HG03108 (cell line): ENCODE measurements around the gene DSG2.

ENCODE experiments used
- ATAC-seq: cut with Tn5 transposase; IDR thresholded peaks from one replicate; pipeline ENCODE4 v1.9.1; 2021; ENCODE audit warnings: moderate library complexity; ENCODE audit not compliant: unreplicated experiment

DSG2 gene

DNA sequence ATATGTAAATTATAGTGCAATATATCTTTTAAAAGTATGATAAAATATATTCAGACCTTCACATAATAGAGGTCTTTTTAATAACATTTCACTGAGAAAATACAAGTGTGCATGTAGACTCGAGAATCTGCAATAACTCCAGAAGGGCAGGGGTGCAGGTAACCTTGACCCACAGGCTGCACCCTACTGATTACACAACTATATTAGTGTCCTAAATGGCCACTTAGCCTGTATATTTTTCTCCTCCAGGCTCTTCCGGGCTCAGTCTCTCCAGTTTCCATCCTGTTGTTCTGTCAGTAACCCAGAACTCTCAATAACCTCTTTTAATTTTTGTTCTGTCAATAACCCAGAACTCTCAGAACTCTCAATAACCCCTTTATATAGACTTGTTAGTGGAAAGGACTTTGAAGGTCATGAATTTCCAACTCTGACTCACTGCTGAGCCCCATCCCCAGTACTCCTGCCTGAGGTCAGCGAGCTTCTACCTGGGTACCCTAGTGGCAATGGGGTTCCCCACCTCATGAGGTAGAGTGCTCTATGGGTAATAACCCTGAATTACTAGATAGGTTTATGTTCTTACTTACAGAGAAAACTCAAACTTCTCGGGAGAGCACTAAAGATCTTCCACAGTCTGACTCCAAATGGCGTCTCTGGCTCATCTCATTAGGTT is 85.3 kb downstream of the DSG2 start:
- ATAC-seq: no peak

DNA sequence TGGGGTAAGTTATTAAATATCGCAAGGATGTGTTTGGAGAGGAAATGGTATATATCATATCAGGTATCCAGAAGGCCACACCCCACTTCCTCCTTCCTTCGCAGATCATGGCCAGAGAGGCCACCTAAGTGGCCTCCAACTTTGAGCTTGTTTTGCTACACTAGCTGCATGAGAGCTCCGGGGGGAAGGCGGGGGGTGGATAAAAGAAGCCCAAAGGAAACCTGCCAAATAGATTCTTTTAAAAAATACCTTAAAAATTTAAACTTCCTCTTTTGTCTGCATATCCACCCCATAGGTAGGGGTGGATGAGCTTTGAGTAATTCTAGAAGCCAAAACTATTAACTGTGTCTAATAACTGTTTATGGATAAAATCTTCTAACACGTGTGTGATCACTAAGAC is 88.0 kb downstream of the DSG2 start:
- ATAC-seq: no peak

DNA sequence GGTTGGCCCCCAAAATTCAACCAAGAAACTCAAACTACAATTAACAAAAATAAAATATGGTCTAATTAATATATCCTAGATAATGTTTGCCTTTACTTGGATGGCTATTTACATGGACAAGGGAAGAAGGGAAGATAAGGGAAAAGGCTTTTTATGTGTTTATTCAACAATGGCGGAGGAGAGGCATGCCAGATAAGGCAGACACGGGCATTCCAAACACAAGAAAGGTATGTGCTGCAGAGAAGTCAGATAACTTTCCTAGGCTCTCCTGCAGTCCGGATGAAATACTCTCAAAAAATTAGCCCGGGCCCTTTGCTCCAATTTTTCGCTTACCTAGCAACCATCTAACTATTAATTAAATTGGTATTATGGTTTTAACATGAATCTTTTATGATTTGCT is 88.6 kb downstream of the DSG2 start:
- no peak for ATAC-seq

DNA sequence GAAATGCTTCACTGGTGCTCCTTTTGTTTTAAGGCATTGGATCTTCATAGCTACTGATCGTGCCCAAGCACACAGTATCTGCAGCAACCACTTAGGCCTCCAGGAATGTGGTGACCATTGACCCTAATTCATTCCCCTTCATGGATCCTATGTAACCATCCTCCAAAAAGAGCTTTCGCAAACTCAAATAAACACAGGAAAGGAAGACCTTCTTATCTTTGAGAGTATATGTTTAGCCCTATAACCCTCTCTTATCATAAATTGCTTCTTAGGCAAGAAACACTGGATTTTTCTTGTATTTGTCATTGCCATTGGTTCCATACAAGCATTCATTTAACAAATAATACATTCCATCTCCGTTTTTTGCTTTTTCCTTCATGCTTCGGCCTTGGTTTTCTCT is 89.6 kb downstream of the DSG2 start:
- no peak for ATAC-seq

DNA sequence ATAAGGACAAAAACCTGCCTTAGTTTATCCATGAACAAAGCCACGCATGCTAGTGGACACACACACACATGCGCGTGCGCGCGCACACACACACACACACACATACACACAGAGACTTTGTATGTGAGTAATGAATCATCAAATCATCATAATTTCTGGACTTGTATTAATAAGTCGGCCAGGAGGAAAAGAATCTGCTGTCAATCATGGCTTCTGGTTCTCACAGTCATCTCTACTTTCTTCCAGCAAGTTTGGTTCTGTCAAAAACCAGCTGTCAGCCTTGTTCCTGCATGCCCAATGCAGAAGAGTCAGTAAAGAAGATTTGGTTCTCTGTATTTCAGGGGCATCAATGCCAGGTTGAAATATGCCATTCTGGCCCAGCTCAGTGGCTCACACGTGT is 92.6 kb downstream of the DSG2 start:
- no peak for ATAC-seq

DNA sequence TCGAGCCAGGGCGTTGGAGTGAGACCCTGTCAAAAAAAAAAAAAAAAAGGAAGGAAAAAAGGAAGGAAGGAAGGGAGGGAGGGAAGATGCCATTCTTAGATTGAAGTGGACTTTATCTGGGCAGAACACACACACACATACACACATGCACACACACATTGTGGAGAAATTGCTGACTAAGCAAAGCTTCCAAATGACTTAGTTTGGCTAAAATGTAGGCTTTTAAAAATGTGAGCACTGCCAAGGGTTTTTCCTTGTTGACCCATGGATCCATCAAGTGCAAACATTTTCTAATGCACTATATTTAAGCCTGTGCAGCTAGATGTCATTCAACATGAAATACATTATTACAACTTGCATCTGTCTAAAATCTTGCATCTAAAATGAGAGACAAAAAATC is 93.1 kb downstream of the DSG2 start:
- ATAC-seq: no peak

DNA sequence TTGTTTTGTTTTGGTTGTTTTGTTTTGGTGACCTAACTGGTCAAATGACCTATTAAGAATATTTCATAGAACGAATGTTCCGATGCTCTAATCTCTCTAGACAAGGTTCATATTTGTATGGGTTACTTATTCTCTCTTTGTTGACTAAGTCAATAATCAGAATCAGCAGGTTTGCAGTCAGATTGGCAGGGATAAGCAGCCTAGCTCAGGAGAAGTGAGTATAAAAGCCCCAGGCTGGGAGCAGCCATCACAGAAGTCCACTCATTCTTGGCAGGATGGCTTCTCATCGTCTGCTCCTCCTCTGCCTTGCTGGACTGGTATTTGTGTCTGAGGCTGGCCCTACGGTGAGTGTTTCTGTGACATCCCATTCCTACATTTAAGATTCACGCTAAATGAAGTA is 93.7 kb downstream of the DSG2 start, which contains the start of gene TTR:
TTR (plus strand) TSS at position 250 of the 400 bp plus-strand sequence; CDS start at position 276, 26 bp downstream.
- no peak for ATAC-seq

DNA sequence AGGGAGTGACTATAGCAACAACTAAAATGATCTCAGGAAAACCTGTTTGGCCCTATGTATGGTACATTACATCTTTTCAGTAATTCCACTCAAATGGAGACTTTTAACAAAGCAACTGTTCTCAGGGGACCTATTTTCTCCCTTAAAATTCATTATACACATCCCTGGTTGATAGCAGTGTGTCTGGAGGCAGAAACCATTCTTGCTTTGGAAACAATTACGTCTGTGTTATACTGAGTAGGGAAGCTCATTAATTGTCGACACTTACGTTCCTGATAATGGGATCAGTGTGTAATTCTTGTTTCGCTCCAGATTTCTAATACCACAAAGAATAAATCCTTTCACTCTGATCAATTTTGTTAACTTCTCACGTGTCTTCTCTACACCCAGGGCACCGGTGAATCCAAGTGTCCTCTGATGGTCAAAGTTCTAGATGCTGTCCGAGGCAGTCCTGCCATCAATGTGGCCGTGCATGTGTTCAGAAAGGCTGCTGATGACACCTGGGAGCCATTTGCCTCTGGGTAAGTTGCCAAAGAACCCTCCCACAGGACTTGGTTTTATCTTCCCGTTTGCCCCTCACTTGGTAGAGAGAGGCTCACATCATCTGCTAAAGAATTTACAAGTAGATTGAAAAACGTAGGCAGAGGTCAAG is 94.7 kb downstream of the DSG2 start:
- no peak for ATAC-seq

DNA sequence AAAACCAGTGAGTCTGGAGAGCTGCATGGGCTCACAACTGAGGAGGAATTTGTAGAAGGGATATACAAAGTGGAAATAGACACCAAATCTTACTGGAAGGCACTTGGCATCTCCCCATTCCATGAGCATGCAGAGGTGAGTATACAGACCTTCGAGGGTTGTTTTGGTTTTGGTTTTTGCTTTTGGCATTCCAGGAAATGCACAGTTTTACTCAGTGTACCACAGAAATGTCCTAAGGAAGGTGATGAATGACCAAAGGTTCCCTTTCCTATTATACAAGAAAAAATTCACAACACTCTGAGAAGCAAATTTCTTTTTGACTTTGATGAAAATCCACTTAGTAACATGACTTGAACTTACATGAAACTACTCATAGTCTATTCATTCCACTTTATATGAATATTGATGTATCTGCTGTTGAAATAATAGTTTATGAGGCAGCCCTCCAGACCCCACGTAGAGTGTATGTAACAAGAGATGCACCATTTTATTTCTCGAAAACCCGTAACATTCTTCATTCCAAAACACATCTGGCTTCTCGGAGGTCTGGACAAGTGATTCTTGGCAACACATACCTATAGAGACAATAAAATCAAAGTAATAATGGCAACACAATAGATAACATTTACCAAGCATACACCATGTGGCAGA is 97.3 kb downstream of the DSG2 start:
- no peak for ATAC-seq

DNA sequence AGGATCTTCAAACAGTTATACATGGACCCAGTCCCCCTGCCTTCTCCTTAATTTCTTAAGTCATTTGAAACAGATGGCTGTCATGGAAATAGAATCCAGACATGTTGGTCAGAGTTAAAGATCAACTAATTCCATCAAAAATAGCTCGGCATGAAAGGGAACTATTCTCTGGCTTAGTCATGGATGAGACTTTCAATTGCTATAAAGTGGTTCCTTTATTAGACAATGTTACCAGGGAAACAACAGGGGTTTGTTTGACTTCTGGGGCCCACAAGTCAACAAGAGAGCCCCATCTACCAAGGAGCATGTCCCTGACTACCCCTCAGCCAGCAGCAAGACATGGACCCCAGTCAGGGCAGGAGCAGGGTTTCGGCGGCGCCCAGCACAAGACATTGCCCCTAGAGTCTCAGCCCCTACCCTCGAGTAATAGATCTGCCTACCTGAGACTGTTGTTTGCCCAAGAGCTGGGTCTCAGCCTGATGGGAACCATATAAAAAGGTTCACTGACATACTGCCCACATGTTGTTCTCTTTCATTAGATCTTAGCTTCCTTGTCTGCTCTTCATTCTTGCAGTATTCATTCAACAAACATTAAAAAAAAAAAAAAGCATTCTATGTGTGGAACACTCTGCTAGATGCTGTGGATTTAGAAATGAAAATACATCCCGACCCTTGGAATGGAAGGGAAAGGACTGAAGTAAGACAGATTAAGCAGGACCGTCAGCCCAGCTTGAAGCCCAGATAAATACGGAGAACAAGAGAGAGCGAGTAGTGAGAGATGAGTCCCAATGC is 98.3 kb downstream of the DSG2 start:
- no peak for ATAC-seq

DNA sequence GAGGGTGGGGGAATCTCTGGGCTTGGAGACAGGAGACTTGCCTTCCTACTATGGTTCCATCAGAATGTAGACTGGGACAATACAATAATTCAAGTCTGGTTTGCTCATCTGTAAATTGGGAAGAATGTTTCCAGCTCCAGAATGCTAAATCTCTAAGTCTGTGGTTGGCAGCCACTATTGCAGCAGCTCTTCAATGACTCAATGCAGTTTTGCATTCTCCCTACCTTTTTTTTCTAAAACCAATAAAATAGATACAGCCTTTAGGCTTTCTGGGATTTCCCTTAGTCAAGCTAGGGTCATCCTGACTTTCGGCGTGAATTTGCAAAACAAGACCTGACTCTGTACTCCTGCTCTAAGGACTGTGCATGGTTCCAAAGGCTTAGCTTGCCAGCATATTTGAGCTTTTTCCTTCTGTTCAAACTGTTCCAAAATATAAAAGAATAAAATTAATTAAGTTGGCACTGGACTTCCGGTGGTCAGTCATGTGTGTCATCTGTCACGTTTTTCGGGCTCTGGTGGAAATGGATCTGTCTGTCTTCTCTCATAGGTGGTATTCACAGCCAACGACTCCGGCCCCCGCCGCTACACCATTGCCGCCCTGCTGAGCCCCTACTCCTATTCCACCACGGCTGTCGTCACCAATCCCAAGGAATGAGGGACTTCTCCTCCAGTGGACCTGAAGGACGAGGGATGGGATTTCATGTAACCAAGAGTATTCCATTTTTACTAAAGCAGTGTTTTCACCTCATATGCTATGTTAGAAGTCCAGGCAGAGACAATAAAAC is 100.2 kb downstream of the DSG2 start:
- ATAC-seq: no peak
